ENCODE data around the gene ACSF3.

ACSF3 gene

DNA sequence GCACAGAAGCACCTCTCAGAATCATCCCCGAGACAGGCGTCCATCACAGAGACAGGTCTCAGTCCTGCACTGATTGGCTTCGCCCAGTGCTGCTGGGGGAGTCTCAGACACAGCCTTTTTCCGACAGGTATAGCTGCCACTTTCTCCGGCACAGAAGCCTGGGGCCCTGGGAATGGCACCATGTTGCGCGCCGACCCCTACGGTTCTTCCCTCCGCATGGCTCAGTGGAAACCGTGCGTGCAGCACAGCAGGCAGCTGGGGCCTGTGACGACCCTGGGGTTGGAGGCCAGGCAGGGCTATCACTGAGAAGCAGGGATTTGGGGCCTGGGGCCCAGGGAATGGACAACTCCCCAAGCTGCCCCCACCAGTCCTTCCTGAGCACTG, 48.2 kb downstream of the ACSF3 start:
- Histone ChIP-seq H2AFZ (ENCODE audit: low read length) (no peak overlapping the region), H3K9ac (ENCODE audit: low read length) (no peak overlapping the region), H3K27me3 (ENCODE audit: insufficient read depth, low read length) (no peaks in the 10 kb centered on the region), H4K20me1 (ENCODE audit: insufficient read depth, low read length) (no peaks in the 10 kb centered on the region), H3K9me3 (ENCODE audit: low read length) (no peaks in the 10 kb centered on the region), H3K27ac (ENCODE audit: low read depth, low read length, poor library complexity, severe bottlenecking) (no peak overlapping the region), H3K9me2 (ENCODE audit: low read depth, low read length) (no peaks in the 10 kb centered on the region), H3F3A (ENCODE audit: insufficient read depth, low read length) (no peaks in the 10 kb centered on the region), H3K36me3 (ENCODE audit: insufficient read depth, low read length) (peaks cover 96% of the 10 kb centered on the region), H3K4me2 (ENCODE audit: low read length) (no peak overlapping the region), H3K4me3 (ENCODE audit: low read depth, low read length, poor library complexity, severe bottlenecking) (no peak overlapping the region), H3K4me1 (ENCODE audit: insufficient read depth, low read length, severe bottlenecking) (no peaks in the 10 kb centered on the region), H3K79me2 (ENCODE audit: insufficient read depth, low read length) (no peaks in the 10 kb centered on the region)
- TF ChIP-seq, protein P1, sequence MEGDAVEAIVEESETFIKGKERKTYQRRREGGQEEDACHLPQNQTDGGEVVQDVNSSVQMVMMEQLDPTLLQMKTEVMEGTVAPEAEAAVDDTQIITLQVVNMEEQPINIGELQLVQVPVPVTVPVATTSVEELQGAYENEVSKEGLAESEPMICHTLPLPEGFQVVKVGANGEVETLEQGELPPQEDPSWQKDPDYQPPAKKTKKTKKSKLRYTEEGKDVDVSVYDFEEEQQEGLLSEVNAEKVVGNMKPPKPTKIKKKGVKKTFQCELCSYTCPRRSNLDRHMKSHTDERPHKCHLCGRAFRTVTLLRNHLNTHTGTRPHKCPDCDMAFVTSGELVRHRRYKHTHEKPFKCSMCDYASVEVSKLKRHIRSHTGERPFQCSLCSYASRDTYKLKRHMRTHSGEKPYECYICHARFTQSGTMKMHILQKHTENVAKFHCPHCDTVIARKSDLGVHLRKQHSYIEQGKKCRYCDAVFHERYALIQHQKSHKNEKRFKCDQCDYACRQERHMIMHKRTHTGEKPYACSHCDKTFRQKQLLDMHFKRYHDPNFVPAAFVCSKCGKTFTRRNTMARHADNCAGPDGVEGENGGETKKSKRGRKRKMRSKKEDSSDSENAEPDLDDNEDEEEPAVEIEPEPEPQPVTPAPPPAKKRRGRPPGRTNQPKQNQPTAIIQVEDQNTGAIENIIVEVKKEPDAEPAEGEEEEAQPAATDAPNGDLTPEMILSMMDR (IDR thresholded peaks at IDR 0.05; ENCODE audit: low read length): no peak
- no peak for TF ChIP-seq EZH2 (IDR thresholded peaks at IDR 0.05; ENCODE audit: borderline replicate concordance, low read length)

DNA sequence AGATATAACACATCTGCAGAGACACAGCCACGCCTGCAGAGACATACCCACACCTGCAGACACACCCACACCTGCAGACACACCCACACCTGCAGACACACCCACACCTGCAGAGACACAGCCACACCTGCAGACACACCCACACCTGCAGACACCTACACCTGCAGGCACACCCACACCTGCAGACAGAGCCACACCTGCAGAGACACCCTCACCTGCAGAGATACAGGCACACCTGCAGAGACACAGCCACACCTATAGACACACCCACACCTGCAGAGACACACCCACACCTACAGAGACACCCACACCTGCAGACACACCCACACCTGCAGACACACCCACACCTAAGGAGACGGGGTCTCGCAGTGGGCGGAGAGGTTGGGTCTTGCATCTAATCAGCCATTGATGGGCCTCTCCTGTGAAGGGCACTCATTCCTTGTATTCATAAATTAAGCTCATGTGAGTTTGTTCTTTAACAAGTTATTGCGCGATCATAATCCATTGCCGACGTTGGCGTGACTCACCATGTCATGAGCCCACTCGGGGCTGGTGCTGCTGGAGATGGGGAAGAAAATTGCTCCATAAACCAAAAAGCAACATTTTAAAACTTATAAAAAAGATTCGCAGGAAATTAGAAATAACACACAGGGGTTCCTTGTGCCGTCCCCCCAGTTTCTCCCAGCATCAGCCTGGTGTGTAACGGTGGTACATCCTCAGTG, 49.0 kb downstream of the ACSF3 start:
- Histone ChIP-seq H3K9me2 (ENCODE audit: low read depth, low read length) (no peaks in the 10 kb centered on the region), H3K36me3 (ENCODE audit: insufficient read depth, low read length) (peaks cover 99% of the 10 kb centered on the region), H2AFZ (ENCODE audit: low read length) (no peak overlapping the region)

DNA sequence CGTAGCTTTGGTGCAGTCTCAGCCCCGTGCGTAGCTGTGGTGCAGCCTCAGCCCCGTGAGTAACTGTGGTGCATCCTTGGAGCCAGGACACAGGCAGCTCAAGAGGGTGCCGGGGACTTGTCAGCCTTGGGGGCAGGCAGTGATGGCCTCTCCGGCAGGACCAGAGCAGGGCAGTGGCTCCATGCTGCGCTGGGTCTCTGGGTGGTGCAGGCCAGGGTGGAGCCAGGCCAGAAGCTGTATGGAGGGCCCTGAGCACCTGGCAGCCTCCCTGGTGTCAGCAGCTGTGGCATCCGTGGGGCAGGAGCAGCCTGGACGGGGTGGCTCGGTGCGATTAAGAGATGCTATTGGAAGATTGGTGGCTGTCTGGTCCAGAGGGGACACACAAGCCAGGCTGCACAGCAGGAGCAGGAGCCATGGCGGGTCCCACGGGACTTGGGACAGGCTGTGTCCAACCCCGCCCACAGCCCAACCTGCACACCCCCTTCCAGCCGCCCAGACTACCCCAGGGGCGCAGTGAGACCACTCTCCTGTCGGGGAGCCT, 49.6 kb downstream of the ACSF3 start:
- Histone ChIP-seq H3F3A (ENCODE audit: insufficient read depth, low read length) (no peaks in the 10 kb centered on the region), H3K27me3 (ENCODE audit: insufficient read depth, low read length) (no peaks in the 10 kb centered on the region), H3K4me1 (ENCODE audit: insufficient read depth, low read length, severe bottlenecking) (no peaks in the 10 kb centered on the region), H2AFZ (ENCODE audit: low read length) (no peak overlapping the region), H3K4me3 (ENCODE audit: low read depth, low read length, poor library complexity, severe bottlenecking) (no peak overlapping the region), H3K9ac (ENCODE audit: low read length) (no peak overlapping the region), H3K4me2 (ENCODE audit: low read length) (no peak overlapping the region), H3K27ac (ENCODE audit: low read depth, low read length, poor library complexity, severe bottlenecking) (no peak overlapping the region), H3K36me3 (ENCODE audit: insufficient read depth, low read length) (peaks cover 99% of the 10 kb centered on the region), H3K9me2 (ENCODE audit: low read depth, low read length) (no peaks in the 10 kb centered on the region), H4K20me1 (ENCODE audit: insufficient read depth, low read length) (no peaks in the 10 kb centered on the region), H3K9me3 (ENCODE audit: low read length) (peaks cover 2% of the 10 kb centered on the region; the same call in 1 of the 2 replicates), H3K79me2 (ENCODE audit: insufficient read depth, low read length) (no peaks in the 10 kb centered on the region)
- TF ChIP-seq, protein P1 (IDR thresholded peaks at IDR 0.05; ENCODE audit: low read length): no peak
- no peak for TF ChIP-seq EZH2 (IDR thresholded peaks at IDR 0.05; ENCODE audit: borderline replicate concordance, low read length)

More for the DNA sequence above, 49.0 kb downstream of the ACSF3 start:
- H3K27me3 ChIP-seq (ENCODE audit: insufficient read depth, low read length): no peaks in the 10 kb centered on the region
- no peak overlapping the region for H3K27ac ChIP-seq (ENCODE audit: low read depth, low read length, poor library complexity, severe bottlenecking)
- H3K79me2 ChIP-seq (ENCODE audit: insufficient read depth, low read length): no peaks in the 10 kb centered on the region
- no peaks in the 10 kb centered on the region for H3F3A ChIP-seq (ENCODE audit: insufficient read depth, low read length)
- H3K9ac ChIP-seq (ENCODE audit: low read length): no peak overlapping the region
- no peak overlapping the region for H3K4me3 ChIP-seq (ENCODE audit: low read depth, low read length, poor library complexity, severe bottlenecking)
- H3K4me1 ChIP-seq (ENCODE audit: insufficient read depth, low read length, severe bottlenecking): no peaks in the 10 kb centered on the region
- H4K20me1 ChIP-seq (ENCODE audit: insufficient read depth, low read length): no peaks in the 10 kb centered on the region
- no peak for TF ChIP-seq EZH2 (IDR thresholded peaks at IDR 0.05; ENCODE audit: borderline replicate concordance, low read length)
- TF ChIP-seq, protein P1 (IDR thresholded peaks at IDR 0.05; ENCODE audit: low read length): no peak
- H3K4me2 ChIP-seq (ENCODE audit: low read length): no peak overlapping the region
- 0 out of 2 replicates have a peak, but pooled peaks cover under 1% of the 10 kb centered on the region for H3K9me3 ChIP-seq (ENCODE audit: low read length)

Data from OCI-LY1 (cell line).